ENCODE measurements around the gene ST8SIA4. TPM values are rescaled to one million over a fixed set of nuclear protein-coding genes. Genes with fewer than 3 reads are reported as not detected.

The ST8SIA4 gene
- total RNA-seq, 1 donor from 2014 or later: 0.42 TPM

GRCh38 chr5:100889896-100890295 is 13.2 kb downstream of the ST8SIA4 start:
- peaks cover 13% of the 10 kb centered on the region for H3K27me3 Mint-ChIP-seq (ENCODE audit: low read depth)
- H3K4me1 Mint-ChIP-seq (ENCODE audit: low read depth): no peaks in the 10 kb centered on the region
- H3K9me3 Mint-ChIP-seq (ENCODE audit: low read depth): no peaks in the 10 kb centered on the region
- no peak for DNase-seq (ENCODE audit: low spot score)
- H3K4me3 Mint-ChIP-seq (ENCODE audit: unreplicated experiment): no peak overlapping the region
- H3K36me3 Mint-ChIP-seq (ENCODE audit: low read depth): no peaks in the 10 kb centered on the region
- TF ChIP-seq CTCF (IDR thresholded peaks at IDR 0.05): no peak
- H3K27ac Mint-ChIP-seq (ENCODE audit: unreplicated experiment): no peak overlapping the region

DNA sequence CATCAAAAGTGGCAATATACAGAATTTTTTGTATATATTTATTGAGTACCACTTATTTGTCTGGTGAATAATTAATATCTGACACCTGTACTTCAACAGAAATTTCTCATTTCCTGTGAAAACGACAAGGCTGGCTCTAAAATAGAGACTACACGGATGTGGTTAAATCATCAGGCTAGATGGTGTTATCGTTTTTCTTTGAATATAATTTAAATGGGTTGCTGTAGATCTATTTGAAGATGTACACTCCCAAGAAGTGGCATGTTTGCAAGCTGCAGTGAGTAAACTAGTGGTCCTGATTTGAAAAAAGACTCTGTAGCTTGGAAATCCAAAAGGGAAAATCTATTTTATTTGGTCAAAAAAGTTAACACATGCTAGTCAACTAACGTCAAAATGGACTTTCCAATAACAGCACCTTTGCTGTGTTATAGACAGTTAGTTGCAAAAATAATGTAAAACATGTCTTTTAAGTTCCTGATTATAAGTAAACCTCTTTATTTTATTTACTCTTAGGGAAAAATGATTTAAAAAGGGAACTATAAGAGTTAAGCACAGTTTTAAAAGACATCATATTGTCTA is 13.8 kb downstream of the ST8SIA4 start:
- H3K36me3 Mint-ChIP-seq (ENCODE audit: low read depth): no peaks in the 10 kb centered on the region
- H3K4me3 Mint-ChIP-seq (ENCODE audit: unreplicated experiment): no peak overlapping the region
- no peak overlapping the region for H3K27ac Mint-ChIP-seq (ENCODE audit: unreplicated experiment)
- H3K27me3 Mint-ChIP-seq (ENCODE audit: low read depth): peaks cover 13% of the 10 kb centered on the region
- TF ChIP-seq CTCF (IDR thresholded peaks at IDR 0.05): no peak
- DNase-seq (ENCODE audit: low spot score): no peak
- H3K4me1 Mint-ChIP-seq (ENCODE audit: low read depth): no peaks in the 10 kb centered on the region
- H3K9me3 Mint-ChIP-seq (ENCODE audit: low read depth): no peaks in the 10 kb centered on the region

- TF ChIP-seq CTCF (IDR thresholded peaks at IDR 0.05): no peak
- Mint-ChIP-seq H3K27ac (ENCODE audit: unreplicated experiment) (no peak overlapping the region), H3K9me3 (ENCODE audit: low read depth) (no peaks in the 10 kb centered on the region), H3K36me3 (ENCODE audit: low read depth) (no peaks in the 10 kb centered on the region), H3K27me3 (ENCODE audit: low read depth) (peaks cover 8% of the 10 kb centered on the region), H3K4me3 (ENCODE audit: unreplicated experiment) (no peak overlapping the region), H3K4me1 (ENCODE audit: low read depth) (no peaks in the 10 kb centered on the region)
- DNase-seq (ENCODE audit: low spot score): no peak
Measured at GRCh38 chr5:100877274-100877673, 25.8 kb downstream of the ST8SIA4 start.

DNA sequence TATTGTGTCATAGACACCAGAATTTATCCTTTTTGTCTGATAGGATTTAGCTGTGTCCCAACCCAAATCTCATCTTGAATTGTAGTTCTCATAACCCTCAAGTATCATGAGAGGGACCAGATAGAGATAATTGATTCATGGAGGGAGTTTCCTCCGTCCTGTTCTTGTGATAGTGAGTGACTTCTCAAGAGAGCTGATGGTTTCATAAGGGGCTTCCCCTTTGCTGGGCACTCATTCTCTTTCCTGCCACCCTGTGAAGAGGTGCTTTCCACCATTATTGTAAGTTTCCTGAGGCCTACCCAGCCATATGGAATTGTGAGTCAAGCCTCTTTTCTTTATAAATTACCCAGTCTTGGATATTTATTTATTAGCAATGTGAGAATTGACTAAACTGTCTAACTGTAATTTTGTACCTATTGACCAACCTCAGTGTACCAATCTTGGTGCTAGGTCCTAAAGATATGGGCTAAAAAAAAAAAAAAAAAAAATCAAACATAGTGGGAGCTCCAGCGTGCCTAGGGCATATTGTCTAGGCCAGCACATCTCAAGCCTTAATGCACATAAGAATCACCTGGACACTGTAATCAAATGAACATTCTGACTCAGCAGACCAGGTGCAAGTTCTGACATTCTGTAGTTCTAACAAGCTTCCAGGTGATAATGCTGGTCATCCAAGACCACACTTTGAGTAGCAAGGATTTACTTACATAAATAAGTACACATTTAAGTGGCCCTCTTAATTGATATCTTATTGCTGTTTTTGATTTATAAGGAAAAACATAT is 30.5 kb downstream of the ST8SIA4 start:
- no peak for TF ChIP-seq CTCF (IDR thresholded peaks at IDR 0.05)
- Mint-ChIP-seq H3K27ac (ENCODE audit: unreplicated experiment) (no peak overlapping the region), H3K36me3 (ENCODE audit: low read depth) (no peaks in the 10 kb centered on the region), H3K9me3 (ENCODE audit: low read depth) (no peaks in the 10 kb centered on the region), H3K27me3 (ENCODE audit: low read depth) (peaks cover 5% of the 10 kb centered on the region), H3K4me3 (ENCODE audit: unreplicated experiment) (no peak overlapping the region), H3K4me1 (ENCODE audit: low read depth) (no peaks in the 10 kb centered on the region)
- DNase-seq (ENCODE audit: low spot score): no peak

- Mint-ChIP-seq H3K4me1 (ENCODE audit: low read depth) (no peaks in the 10 kb centered on the region), H3K4me3 (ENCODE audit: unreplicated experiment) (no peak overlapping the region), H3K36me3 (ENCODE audit: low read depth) (no peaks in the 10 kb centered on the region), H3K27ac (ENCODE audit: unreplicated experiment) (no peak overlapping the region), H3K27me3 (ENCODE audit: low read depth) (no peaks in the 10 kb centered on the region), H3K9me3 (ENCODE audit: low read depth) (no peaks in the 10 kb centered on the region)
- TF ChIP-seq CTCF (IDR thresholded peaks at IDR 0.05): no peak
- DNase-seq (ENCODE audit: low spot score): no peak
Measured at GRCh38 chr5:100867039-100867562, 36.0 kb downstream of the ST8SIA4 start.

Data from chondrocyte (in vitro differentiated cells).